Ishikawa (cell line): ENCODE data around the gene SEC14L3.

Experiments
- CEBPB ChIP-seq: IDR thresholded peaks from 2 replicates; pipeline ENCODE4 v1.6.1; 2012
- CREB1 ChIP-seq: IDR thresholded peaks from 2 replicates; pipeline ENCODE4 v1.6.1; 2012; ENCODE audit warnings: low read depth
- EGR1 ChIP-seq: IDR thresholded peaks from 2 replicates; pipeline ENCODE4 v1.6.1; 2012
- EP300 ChIP-seq: IDR thresholded peaks from 2 replicates; pipeline ENCODE4 v1.6.1; 2012; ENCODE audit warnings: borderline replicate concordance
- MAX ChIP-seq: IDR thresholded peaks from 2 replicates; pipeline ENCODE4 v1.6.1; 2012
- NFIC ChIP-seq: IDR thresholded peaks from 2 replicates; pipeline ENCODE4 v1.6.1; 2012
- RAD21 ChIP-seq: IDR thresholded peaks from 2 replicates; pipeline ENCODE4 v1.6.1; 2012; ENCODE audit warnings: low read depth
- REST ChIP-seq: IDR thresholded peaks from 2 replicates; pipeline ENCODE4 v1.6.1; 2012; ENCODE audit warnings: low read depth, mild to moderate bottlenecking
- TAF1 ChIP-seq: IDR thresholded peaks from 2 replicates; pipeline ENCODE4 v1.6.1; 2012; ENCODE audit warnings: low read depth, mild to moderate bottlenecking
- TEAD4 ChIP-seq: IDR thresholded peaks from 2 replicates; pipeline ENCODE4 v1.6.1; 2012
- YY1 ChIP-seq: IDR thresholded peaks from 2 replicates; pipeline ENCODE4 v1.6.1; 2012; ENCODE audit warnings: low read depth
- ZBTB7A ChIP-seq: IDR thresholded peaks from 2 replicates; pipeline ENCODE4 v1.6.1; 2012; ENCODE audit warnings: low read depth

GRCh38 chr22:30416837-30417236, 55.0 kb downstream of the SEC14L3 start:
- TF ChIP-seq CREB1 (no peak), REST (no peak), NFIC (no peak), RAD21 (no peak), YY1 (no peak), MAX (no peak), EP300 (no peak), CEBPB (no peak), TAF1 (no peak), EGR1 (no peak), ZBTB7A (no peak), TEAD4 (no peak)
